ENCODE measurements around the gene SPECC1.

The SPECC1 gene

DNA sequence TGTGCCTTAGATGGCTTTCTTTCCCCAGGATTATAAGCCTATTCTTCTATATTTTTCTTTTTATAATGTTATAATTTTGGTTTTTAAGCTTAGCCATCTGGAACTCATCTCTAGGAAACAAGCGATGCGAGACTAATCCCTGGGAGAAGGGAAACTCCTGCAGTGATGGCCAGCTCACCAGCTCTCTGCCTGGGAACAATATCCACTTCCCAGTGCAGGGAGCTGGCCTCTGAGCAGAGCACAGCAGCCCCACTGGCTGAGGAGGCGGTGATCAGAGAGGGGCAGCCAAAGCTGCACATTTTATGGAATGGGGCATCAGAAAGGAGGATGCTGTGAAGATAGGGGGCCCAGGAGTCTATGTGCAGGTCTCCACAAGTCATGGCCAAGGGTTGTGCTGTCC, 274.9 kb downstream of the SPECC1 start:
- no peak for DNase-seq (ENCODE audit: low spot score)
- TF ChIP-seq, protein P1, sequence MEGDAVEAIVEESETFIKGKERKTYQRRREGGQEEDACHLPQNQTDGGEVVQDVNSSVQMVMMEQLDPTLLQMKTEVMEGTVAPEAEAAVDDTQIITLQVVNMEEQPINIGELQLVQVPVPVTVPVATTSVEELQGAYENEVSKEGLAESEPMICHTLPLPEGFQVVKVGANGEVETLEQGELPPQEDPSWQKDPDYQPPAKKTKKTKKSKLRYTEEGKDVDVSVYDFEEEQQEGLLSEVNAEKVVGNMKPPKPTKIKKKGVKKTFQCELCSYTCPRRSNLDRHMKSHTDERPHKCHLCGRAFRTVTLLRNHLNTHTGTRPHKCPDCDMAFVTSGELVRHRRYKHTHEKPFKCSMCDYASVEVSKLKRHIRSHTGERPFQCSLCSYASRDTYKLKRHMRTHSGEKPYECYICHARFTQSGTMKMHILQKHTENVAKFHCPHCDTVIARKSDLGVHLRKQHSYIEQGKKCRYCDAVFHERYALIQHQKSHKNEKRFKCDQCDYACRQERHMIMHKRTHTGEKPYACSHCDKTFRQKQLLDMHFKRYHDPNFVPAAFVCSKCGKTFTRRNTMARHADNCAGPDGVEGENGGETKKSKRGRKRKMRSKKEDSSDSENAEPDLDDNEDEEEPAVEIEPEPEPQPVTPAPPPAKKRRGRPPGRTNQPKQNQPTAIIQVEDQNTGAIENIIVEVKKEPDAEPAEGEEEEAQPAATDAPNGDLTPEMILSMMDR (IDR thresholded peaks at IDR 0.05; ENCODE audit: extremely low read depth, missing control alignments), result no peak

DNA sequence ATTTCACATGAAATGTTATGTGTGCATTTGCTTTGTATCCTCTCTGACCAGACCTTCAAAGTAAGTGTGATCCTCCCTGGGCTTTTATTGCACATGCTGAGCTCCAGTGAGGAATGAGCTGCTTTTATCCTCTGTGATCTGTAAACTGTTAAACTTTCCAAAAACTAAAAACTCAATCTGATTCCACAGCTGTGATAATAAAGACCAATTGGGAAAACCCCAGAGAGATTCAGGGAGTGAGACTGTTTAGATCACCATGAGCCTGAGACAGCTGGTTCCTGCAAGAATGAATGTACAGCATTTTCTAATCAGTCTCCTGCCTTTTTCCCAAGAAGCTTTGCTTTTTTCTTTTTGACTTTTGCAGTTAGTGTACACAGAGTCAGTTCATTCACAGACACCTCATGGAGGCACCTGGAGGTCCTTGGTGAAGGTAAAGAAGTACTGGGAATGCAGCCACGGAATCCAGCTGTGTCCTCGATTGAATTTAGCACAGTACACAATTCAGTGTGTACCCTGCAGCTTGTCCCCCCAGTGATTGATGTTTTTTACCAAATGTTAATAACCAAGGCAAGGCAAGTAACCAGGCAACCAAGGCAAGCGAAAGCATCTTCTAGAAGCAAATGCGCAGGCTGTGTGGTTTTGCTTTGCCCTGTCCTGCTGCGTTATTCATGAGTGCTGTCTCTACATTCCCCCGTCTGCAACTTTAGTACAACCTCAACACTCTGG, 275.6 kb downstream of the SPECC1 start:
- DNase-seq (ENCODE audit: low spot score), result no peak
- TF ChIP-seq, protein P1 (IDR thresholded peaks at IDR 0.05; ENCODE audit: extremely low read depth, missing control alignments), result no peak

DNA sequence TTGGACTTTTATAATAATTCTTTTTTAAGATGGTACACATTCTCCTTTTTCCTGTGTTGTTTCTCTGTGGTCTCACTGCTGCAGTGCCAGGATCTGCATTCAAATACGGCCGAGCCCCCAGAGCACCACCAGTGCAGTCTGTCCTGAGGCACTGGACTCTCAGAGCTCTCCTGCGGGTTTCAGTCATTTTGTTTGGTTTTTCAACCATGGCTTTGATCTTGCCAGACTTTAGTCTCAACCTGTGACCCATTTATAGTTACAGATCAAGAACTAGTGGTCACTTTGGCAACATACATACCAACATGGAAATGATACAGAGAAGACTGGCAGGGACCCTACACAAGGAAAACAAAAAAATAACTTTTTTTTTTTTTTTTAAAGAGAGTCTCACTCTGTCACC, 280.8 kb downstream of the SPECC1 start:
- no peak for DNase-seq (ENCODE audit: low spot score)
- TF ChIP-seq, protein P1 (IDR thresholded peaks at IDR 0.05; ENCODE audit: extremely low read depth, missing control alignments), result no peak

DNA sequence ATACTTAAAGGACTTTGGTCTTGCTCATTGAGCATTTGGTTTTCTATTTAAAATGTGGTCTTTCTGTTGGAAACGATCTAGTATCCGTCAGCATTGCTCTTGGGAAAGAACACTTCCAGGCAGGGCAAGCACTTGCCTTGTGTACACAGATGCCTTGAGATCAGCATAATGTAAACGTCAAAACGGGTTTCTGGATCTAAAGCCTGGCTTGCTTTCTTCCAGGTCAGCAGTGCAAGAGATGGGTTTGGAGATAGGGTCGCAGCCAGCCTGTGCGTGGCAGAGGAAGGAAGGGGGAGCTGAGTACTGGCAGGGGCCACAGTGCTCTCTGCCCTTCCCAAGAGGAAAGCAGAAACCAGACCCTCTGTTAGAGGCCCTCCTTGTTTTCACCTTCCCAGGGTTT, 282.7 kb downstream of the SPECC1 start:
- TF ChIP-seq, protein P1 (IDR thresholded peaks at IDR 0.05; ENCODE audit: extremely low read depth, missing control alignments), result no peak

DNA sequence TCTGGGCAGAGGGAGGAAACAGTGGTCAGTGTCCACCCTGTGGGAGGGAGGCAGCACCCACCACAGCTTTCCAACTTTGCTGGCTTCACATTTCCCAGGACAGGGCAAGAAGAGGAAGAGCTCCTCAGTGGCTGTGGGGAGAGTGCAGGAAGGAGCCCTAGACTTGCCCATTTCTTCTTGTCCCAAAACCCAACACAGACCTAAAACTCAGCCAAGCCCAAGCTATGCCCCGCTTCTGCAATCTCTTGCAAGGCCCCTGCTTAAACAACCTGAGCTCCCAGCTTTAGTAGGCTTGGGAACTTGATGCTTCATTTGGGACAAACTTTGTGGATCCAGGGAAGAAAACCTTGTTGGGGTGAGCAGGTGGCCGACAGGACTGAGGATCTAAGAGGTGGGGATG, 284.3 kb downstream of the SPECC1 start:
- DNase-seq (ENCODE audit: low spot score), result no peak
- TF ChIP-seq, protein P1 (IDR thresholded peaks at IDR 0.05; ENCODE audit: extremely low read depth, missing control alignments), result no peak

More for the DNA sequence above, 282.7 kb downstream of the SPECC1 start:
- no peak for DNase-seq (ENCODE audit: low spot score)

DNA sequence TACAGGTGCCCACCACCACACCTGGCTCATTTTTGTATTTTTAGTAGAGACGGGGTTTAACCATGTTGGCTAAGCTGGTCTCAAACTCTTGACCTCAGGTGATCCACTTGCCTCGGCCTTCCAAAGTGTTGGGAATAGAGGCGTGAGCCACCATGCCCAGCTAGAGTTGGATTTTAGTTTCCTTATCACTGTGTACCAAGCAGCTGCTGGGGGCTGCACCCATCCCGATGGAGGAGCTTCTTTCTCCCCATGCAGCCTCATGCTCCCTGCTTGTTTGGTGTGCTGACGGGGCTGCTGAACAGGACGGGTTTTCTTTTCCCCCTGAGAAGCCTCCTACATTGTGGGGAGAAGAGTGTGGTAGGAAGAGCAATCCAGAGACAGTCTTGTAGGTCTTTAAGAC, 285.0 kb downstream of the SPECC1 start:
- TF ChIP-seq, protein P1 (IDR thresholded peaks at IDR 0.05; ENCODE audit: extremely low read depth, missing control alignments), result no peak
- no peak for DNase-seq (ENCODE audit: low spot score)

DNA sequence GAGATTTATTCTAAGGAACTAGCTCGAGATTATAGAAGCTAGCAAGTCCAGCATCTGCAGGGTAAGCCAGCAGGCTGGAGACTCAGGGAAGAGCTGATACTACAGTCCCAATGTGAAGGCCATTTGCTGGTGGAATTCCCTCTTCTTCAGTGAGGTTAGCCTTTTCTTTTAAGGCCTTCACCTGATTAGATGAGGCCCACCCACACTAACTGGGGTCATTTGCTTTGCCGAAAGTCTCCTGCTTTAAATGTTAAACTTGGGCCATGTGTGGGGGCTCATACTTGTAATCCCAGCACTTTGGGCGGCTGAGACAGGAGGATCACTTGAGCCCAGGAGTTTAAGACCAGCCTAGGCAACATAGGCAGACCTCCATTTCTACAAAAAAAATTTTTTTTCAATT, 289.9 kb downstream of the SPECC1 start:
- TF ChIP-seq, protein P1 (IDR thresholded peaks at IDR 0.05; ENCODE audit: extremely low read depth, missing control alignments), result no peak
- DNase-seq (ENCODE audit: low spot score), result no peak

Measured in GM20000 (cell line).